Mucosa of gallbladder (tissue), 1 donor: ENCODE data around the gene UBE2QL1. TPM values are rescaled to one million over a fixed set of nuclear protein-coding genes. Genes with fewer than 3 reads are reported as not detected.

Source experiments
- DNase-seq: peaks from one replicate; pipeline ENCODE4 v3.0.0-alpha.2; 2020; ENCODE audit warnings: low spot score
- total RNA-seq: library from RNA; stranded (reverse); gene quantifications from one replicate; pipeline ENCODE4 v1.2.1, GENCODE V29; 2021
- donor health status: DM: no; HTN: no; CAD: no.

Gene UBE2QL1
- total RNA-seq, 1 donor from 2014 or later = 1.6 TPM

- no peak for DNase-seq
These were observed 79.2 kb downstream of the UBE2QL1 start for GRCh38 chr5:6527749-6528455.

GRCh38 chr5:6535594-6535993, 86.9 kb downstream of the UBE2QL1 start:
- peak; percentile 35 for DNase-seq

DNA sequence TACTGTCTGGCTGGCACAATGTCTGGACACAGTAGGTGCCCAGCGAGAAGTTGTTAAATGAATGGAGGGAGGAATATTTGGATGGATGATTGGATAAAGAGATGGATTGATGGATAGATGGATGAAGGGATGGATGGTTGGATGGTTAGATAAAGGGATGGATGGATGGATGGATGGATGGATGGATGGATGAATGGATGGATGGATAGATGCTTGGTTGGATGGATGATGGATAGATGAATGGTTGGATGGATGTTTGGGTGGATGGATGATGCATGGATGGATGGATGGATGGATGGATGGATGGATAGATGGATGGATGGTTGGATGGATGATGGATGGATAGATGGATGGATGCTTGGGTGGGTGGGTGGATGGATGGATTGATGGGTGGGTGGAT, 90.4 kb downstream of the UBE2QL1 start:
- no peak for DNase-seq

- DNase-seq = no peak
These were observed 91.6 kb downstream of the UBE2QL1 start for GRCh38 chr5:6540111-6540827.

GRCh38 chr5:6541256-6542013, 92.8 kb downstream of the UBE2QL1 start:
- no peak for DNase-seq

DNA sequence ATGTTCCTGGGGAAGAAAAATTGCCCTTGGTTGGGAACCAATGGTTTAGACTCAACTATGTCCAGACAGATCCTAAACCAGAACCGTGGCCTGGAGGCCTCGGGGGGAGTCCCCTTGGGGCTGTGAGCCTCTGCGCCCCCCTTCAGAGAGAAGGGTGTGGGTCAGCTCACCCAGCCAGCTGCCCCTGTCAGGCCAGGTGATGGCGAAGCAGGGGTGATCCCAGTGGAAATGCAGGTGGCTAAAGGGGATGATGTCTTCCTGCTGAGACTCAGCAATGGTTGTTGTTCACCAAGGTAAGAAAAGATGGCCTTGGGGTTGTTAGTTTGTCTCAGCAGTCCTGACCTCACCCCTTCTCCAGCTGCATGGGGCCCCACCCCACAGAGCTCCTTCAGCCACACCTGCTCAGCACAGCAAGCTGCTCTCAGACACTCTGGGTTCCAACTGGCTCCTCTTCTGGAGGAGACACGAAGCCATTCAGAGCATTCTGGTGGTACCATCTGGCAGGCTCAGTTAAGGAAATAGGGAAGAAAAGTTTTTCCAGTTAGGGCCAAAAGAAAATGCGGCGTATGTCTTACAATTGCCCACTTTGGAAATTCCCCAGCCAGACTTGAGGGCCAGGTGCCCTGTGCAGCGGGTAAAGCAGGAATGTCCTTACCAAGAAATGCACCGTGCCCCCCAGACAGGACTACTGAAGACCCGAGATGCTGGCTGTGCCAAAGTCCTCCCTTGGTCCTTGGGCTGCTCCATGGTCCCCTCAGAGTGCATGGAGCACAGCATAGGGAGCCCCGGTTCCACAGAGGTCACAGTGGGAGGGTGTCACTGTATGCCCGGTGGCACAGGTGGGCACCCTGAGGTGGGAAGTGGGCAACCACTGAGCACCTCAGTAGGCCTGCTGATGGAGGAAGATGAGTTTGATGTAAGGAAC, 94.0 kb downstream of the UBE2QL1 start:
- no peak for DNase-seq

- no peak for DNase-seq
These were observed 94.7 kb downstream of the UBE2QL1 start for GRCh38 chr5:6543346-6543730.

GRCh38 chr5:6543830-6544560, 95.3 kb downstream of the UBE2QL1 start:
- no peak for DNase-seq

Other genes with a start within 250 kb of the UBE2QL1 start
- gene MED10, start 70.3 kb upstream of the UBE2QL1 start, total RNA-seq = 27.7 TPM
- gene NSUN2, start 184.2 kb downstream of the UBE2QL1 start, total RNA-seq = 37.1 TPM
- gene SRD5A1, start 184.6 kb downstream of the UBE2QL1 start, total RNA-seq = 12.8 TPM